Hepatocyte (in vitro differentiated cells): ENCODE data around the gene IL23A. TPM values are rescaled to one million over a fixed set of nuclear protein-coding genes. Genes with fewer than 3 reads are reported as not detected.
"Not testable (repeated sequence)": the region's sequence is repeated elsewhere in the genome, so short reads cannot be mapped to it uniquely, and the experiment has no call there.

Experiments used
- DNase-seq: peaks from one replicate; pipeline ENCODE4 v3.0.0-alpha.2; 2016; ENCODE audit warnings: low spot score
- H2AFZ ChIP-seq: fragments of 200-600 bp; sonication (generic); 2 replicates; pipeline ENCODE4 v1.6.0; 2016; ENCODE audit warnings: antibody characterized with exemption, mild to moderate bottlenecking
- H3K27ac ChIP-seq: fragments of 200-600 bp; sonication (generic); 2 replicates; pipeline ENCODE4 v1.5.1; 2016; ENCODE audit warnings: mild to moderate bottlenecking
- H3K27me3 ChIP-seq: fragments of 200-600 bp; sonication (generic); 2 replicates; pipeline ENCODE4 v1.6.1; 2016
- H3K36me3 ChIP-seq: fragments of 200-600 bp; sonication (generic); replicated peaks from 2 replicates; pipeline ENCODE4 v1.5.1; 2016; ENCODE audit warnings: low read depth; ENCODE audit not compliant: insufficient read depth
- H3K4me1 ChIP-seq: fragments of 200-600 bp; sonication (generic); 2 replicates; pipeline ENCODE4 v1.5.1; 2016; ENCODE audit warnings: mild to moderate bottlenecking, moderate library complexity; ENCODE audit not compliant: insufficient read depth
- H3K4me2 ChIP-seq: fragments of 200-600 bp; sonication (generic); 2 replicates; pipeline ENCODE4 v1.6.0; 2016
- H3K4me3 ChIP-seq: fragments of 200-600 bp; sonication (generic); 2 replicates; pipeline ENCODE4 v1.5.1; 2016; ENCODE audit warnings: mild to moderate bottlenecking
- H3K79me2 ChIP-seq: fragments of 200-600 bp; sonication (generic); 2 replicates; pipeline ENCODE4 v1.6.0; 2017; ENCODE audit warnings: mild to moderate bottlenecking
- H3K9me2 ChIP-seq: fragments of 200-600 bp; sonication (generic); replicated peaks from 2 replicates; pipeline ENCODE4 v1.6.0; 2017; ENCODE audit warnings: mild to moderate bottlenecking; ENCODE audit not compliant: insufficient read depth
- H3K9me3 ChIP-seq: fragments of 200-600 bp; sonication (generic); 2 replicates; pipeline ENCODE4 v1.5.1; 2016; ENCODE audit warnings: low read depth, mild to moderate bottlenecking
- H4K20me1 ChIP-seq: fragments of 200-600 bp; sonication (generic); 2 replicates; pipeline ENCODE4 v1.6.0; 2016; ENCODE audit warnings: mild to moderate bottlenecking; ENCODE audit not compliant: insufficient read depth, poor library complexity, severe bottlenecking
- CTCF ChIP-seq: fragments of 200-600 bp; sonication (generic); IDR thresholded peaks from 2 replicates; pipeline ENCODE4 v1.5.1; 2016; ENCODE audit warnings: antibody characterized with exemption, mild to moderate bottlenecking; ENCODE audit not compliant: poor library complexity
- EZH2 ChIP-seq: fragments of 200-600 bp; sonication (generic); IDR thresholded peaks from 2 replicates; pipeline ENCODE4 v1.6.1; 2016; ENCODE audit warnings: antibody characterized with exemption, mild to moderate bottlenecking, borderline replicate concordance
- EZH2phosphoT487 ChIP-seq: fragments of 200-600 bp; sonication (generic); IDR thresholded peaks from one replicate; pipeline ENCODE4 v1.6.1; 2018; ENCODE audit warnings: antibody characterized with exemption, mild to moderate bottlenecking, low read depth, moderate library complexity; ENCODE audit not compliant: unreplicated experiment, severe bottlenecking
- WGBS: methylation state at CpG from one replicate; pipeline ENCODE4 v1.1.6; 2016; ENCODE audit warnings: low lambda C conversion rate; ENCODE audit errors: missing lambda C conversion rate; 5-methylcytosine and 5-hydroxymethylcytosine counted together
- polyA plus RNA-seq: library from polyadenylated mRNA; unstranded; fragments of >200 nt; fragmentation: Nextera tagmentation; extraction: Ambion mirVana; gene quantifications from 2 replicates; pipeline ENCODE4 v1.2.1, GENCODE V29; 2016
- total RNA-seq: library from RNA; depleted of rRNA; stranded (reverse); fragments of >200 nt; gene quantifications from 2 replicates; pipeline ENCODE4 v1.2.3, GENCODE V29; 2014

The IL23A gene
- total and polyA plus RNA-seq, 2 experiments from 2014 or later = 2.0 to 3.1 TPM

- no peaks in the 10 kb centered on the region for H3K9me2 ChIP-seq
- no peak overlapping the region for H3K27ac ChIP-seq
- no peaks in the 10 kb centered on the region for H3K36me3 ChIP-seq
- no peak for TF ChIP-seq EZH2
- no peak for TF ChIP-seq EZH2phosphoT487
- no peak for TF ChIP-seq CTCF
- 91% methylated on average over 8 of the region's 8 CpGs for WGBS
- H3K4me3 ChIP-seq = no peak overlapping the region
- H3K9me3 ChIP-seq = no peaks in the 10 kb centered on the region
- no peaks in the 10 kb centered on the region for H4K20me1 ChIP-seq
- DNase-seq = no peak
- H3K4me1 ChIP-seq = peaks cover 8% of the 10 kb centered on the region
- peaks cover 3% of the 10 kb centered on the region for H3K79me2 ChIP-seq
- no peaks in the 10 kb centered on the region for H3K27me3 ChIP-seq
- no peak overlapping the region for H2AFZ ChIP-seq
- H3K4me2 ChIP-seq = no peak overlapping the region
Observed at GRCh38 chr12:56337753-56338251, 882 bp upstream of the IL23A start.

GRCh38 chr12:56339158-56339422 lies 406 bp downstream of the IL23A start:
- H3K79me2 ChIP-seq = no peaks in the 10 kb centered on the region
- H3K4me3 ChIP-seq = no peak overlapping the region
- no peak for DNase-seq
- H3K9me2 ChIP-seq = no peaks in the 10 kb centered on the region
- no peaks in the 10 kb centered on the region for H3K9me3 ChIP-seq
- no peaks in the 10 kb centered on the region for H3K36me3 ChIP-seq
- 86% methylated on average over 1 of the region's 1 CpG for WGBS
- H3K27me3 ChIP-seq = no peaks in the 10 kb centered on the region
- peak overlapping the region; percentile 51 for H3K27ac ChIP-seq
- TF ChIP-seq CTCF (no peak), EZH2 (no peak), EZH2phosphoT487 (no peak)
- no peak overlapping the region for H3K4me2 ChIP-seq
- H2AFZ ChIP-seq = no peak overlapping the region
- H3K4me1 ChIP-seq = peaks cover 5% of the 10 kb centered on the region
- H4K20me1 ChIP-seq = no peaks in the 10 kb centered on the region

- TF ChIP-seq EZH2phosphoT487 = no peak
- no peak for TF ChIP-seq EZH2
- no peak for TF ChIP-seq CTCF
- Histone ChIP-seq H3K4me3 (no peak overlapping the region), H3K4me2 (no peak overlapping the region), H4K20me1 (no peaks in the 10 kb centered on the region), H3K79me2 (no peaks in the 10 kb centered on the region), H2AFZ (no peak overlapping the region), H3K27me3 (no peaks in the 10 kb centered on the region), H3K4me1 (no peaks in the 10 kb centered on the region), H3K9me3 (no peaks in the 10 kb centered on the region), H3K36me3 (no peaks in the 10 kb centered on the region), H3K27ac (peak overlapping the region; percentile 32), H3K9me2 (no peaks in the 10 kb centered on the region)
- peak; percentile 39 for DNase-seq
- 48% methylated on average over 1 of the region's 1 CpG for WGBS
Observed at GRCh38 chr12:56341616-56342015, 2.9 kb downstream of the IL23A start.

- not testable (repeated sequence) for DNase-seq, H4K20me1 ChIP-seq, H3K9me3 ChIP-seq, H3K4me1 ChIP-seq, H3K9me2 ChIP-seq, H3K27me3 ChIP-seq, H3K79me2 ChIP-seq, H3K27ac ChIP-seq, H3K36me3 ChIP-seq, H3K4me3 ChIP-seq, H3K4me2 ChIP-seq, H2AFZ ChIP-seq
- WGBS = 94% methylated on average over 2 of the region's 2 CpGs
Observed at GRCh38 chr12:56342290-56342689, 3.6 kb downstream of the IL23A start.
